ENCODE measurements around the gene RFX4. TPM values are rescaled to one million over a fixed set of nuclear protein-coding genes. Genes with fewer than 3 reads are reported as not detected.

The RFX4 gene
- total RNA-seq, 1 experiment from 2014 or later: not detected

DNA sequence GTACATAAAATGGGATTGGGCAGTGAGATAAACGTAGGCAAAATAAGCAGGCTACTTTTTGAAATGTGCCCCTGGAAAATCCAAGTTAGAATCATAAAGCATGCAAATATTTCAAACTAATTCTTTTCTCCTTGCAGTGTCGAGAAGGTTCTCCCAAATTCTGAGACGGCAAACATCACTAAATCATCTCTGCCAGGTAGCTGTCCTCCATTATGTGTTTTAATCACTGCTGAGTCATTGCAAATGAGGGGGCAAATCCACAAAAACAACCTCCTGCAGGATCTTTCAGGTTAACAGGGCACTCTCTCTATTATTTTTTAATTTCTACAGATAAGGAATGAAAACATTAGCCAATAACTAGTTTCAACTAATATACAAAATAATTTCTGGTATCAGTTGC is 128.5 kb downstream of the RFX4 start:
- no peaks in the 10 kb centered on the region for H3K9me2 ChIP-seq (ENCODE audit: insufficient read depth)
- H3K27me3 ChIP-seq (ENCODE audit: insufficient read depth, low read length): no peaks in the 10 kb centered on the region
- H3K9ac ChIP-seq (ENCODE audit: low read length): no peak overlapping the region
- DNase-seq (ENCODE audit: low read depth, low spot score) (no peak), ATAC-seq (no peak)
- ChIA-PET POLR2A (no interaction called here), CTCF (no interaction called here), RAD21 (ENCODE audit: low non-redundant PET in 1 of 2, low total read pairs in 2 of 2, uncharacterized antibody in 2 of 2, unreplicated experiment in 2 of 2) (no interaction called here)
- H3K4me2 ChIP-seq (ENCODE audit: low read length): no peak overlapping the region
- intact Hi-C loops (cut with micrococcal nuclease): no loop called here
- H3K36me3 ChIP-seq (ENCODE audit: control insufficient read depth in 1 of 2, insufficient read depth in 2 of 2, low read length in 2 of 2): no peaks in the 10 kb centered on the region
- H3K4me3 ChIP-seq (replicated peaks in 1 of 2; ENCODE audit: low read depth in 1 of 2, low read length in 2 of 2): no peak overlapping the region
- no peaks in the 10 kb centered on the region for H3K9me3 ChIP-seq (ENCODE audit: control insufficient read depth in 1 of 2, insufficient read depth in 1 of 2, low read depth in 1 of 2, low read length in 2 of 2)
- BruUV-seq (replicated peaks): no TSS peak
- H2AFZ ChIP-seq (ENCODE audit: low read depth, low read length, poor library complexity, severe bottlenecking): no peak overlapping the region
- H3K4me1 ChIP-seq (ENCODE audit: control insufficient read depth in 1 of 2, insufficient read depth in 2 of 2, low read length in 2 of 2): no peaks in the 10 kb centered on the region
- no peak for TF ChIP-seq POLR2AphosphoS5 (IDR thresholded peaks at IDR 0.05; ENCODE audit: low read depth, low read length)
- H3K79me2 ChIP-seq (ENCODE audit: insufficient read depth, low read length): no peaks in the 10 kb centered on the region
- H3K27ac ChIP-seq (ENCODE audit: low read depth, low read length): no peak overlapping the region
- H4K20me1 ChIP-seq (ENCODE audit: insufficient read depth): no peaks in the 10 kb centered on the region

DNA sequence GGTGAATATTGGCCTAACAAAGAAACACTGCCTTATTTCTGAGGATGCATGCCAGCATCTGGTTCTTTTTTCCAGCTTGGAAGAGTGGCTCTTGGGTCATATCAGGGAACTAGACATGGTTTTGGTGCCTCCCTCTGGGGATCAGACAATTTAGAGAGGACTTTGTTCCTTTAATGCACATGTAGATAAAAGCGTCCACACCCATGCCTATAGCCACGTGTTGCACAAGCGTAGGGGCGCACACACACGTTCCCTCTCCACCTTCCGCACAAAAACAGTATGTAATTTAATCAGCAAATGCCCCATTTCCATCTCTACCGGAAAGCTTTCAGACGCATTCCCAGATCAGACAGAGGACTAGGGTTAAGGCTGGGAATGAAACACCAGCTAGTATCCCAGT is 130.0 kb downstream of the RFX4 start:
- POLR2A ChIA-PET: no interaction called here
- DNase-seq (ENCODE audit: low read depth, low spot score) (no peak), ATAC-seq (no peak)
- no TSS peak for BruUV-seq (replicated peaks)
- Histone ChIP-seq H3K4me2 (ENCODE audit: low read length) (no peak overlapping the region), H3K9ac (ENCODE audit: low read length) (no peak overlapping the region), H4K20me1 (ENCODE audit: insufficient read depth) (no peaks in the 10 kb centered on the region), H3K27ac (ENCODE audit: low read depth, low read length) (no peak overlapping the region), H3K27me3 (ENCODE audit: insufficient read depth, low read length) (no peaks in the 10 kb centered on the region), H3K79me2 (ENCODE audit: insufficient read depth, low read length) (no peaks in the 10 kb centered on the region), H3K9me2 (ENCODE audit: insufficient read depth) (no peaks in the 10 kb centered on the region), H2AFZ (ENCODE audit: low read depth, low read length, poor library complexity, severe bottlenecking) (no peak overlapping the region), H3K4me1 (ENCODE audit: control insufficient read depth in 1 of 2, insufficient read depth in 2 of 2, low read length in 2 of 2) (no peaks in the 10 kb centered on the region), H3K9me3 (ENCODE audit: control insufficient read depth in 1 of 2, insufficient read depth in 1 of 2, low read depth in 1 of 2, low read length in 2 of 2) (no peaks in the 10 kb centered on the region), H3K36me3 (ENCODE audit: control insufficient read depth in 1 of 2, insufficient read depth in 2 of 2, low read length in 2 of 2) (no peaks in the 10 kb centered on the region), H3K4me3 (replicated peaks in 1 of 2; ENCODE audit: low read depth in 1 of 2, low read length in 2 of 2) (no peak overlapping the region)
- CTCF ChIA-PET: no interaction called here
- TF ChIP-seq ELF1 (IDR thresholded peaks at IDR 0.05; ENCODE audit: borderline replicate concordance, low read depth) (no peak), POLR2A (IDR thresholded peaks at IDR 0.05; ENCODE audit: borderline replicate concordance, extremely low read depth, insufficient read depth, insufficient read length) (no peak), RAD21 (IDR thresholded peaks at IDR 0.05; ENCODE audit: low read depth) (no peak), SIN3A (IDR thresholded peaks at IDR 0.05; ENCODE audit: low read depth) (no peak), ZFX (IDR thresholded peaks at IDR 0.05) (no peak), ZNF274 (IDR thresholded peaks at IDR 0.05; ENCODE audit: low read depth, low read length) (no peak), EZH2 (IDR thresholded peaks at IDR 0.05) (no peak), SP1 (IDR thresholded peaks at IDR 0.05; ENCODE audit: low read depth) (no peak), TCF7L2 (IDR thresholded peaks at IDR 0.05; ENCODE audit: borderline replicate concordance, extremely low read depth, insufficient read depth, insufficient read length) (no peak), JUND (IDR thresholded peaks at IDR 0.05) (no peak), FOSL1 (IDR thresholded peaks at IDR 0.05; ENCODE audit: low read depth) (no peak)
- TF ChIP-seq, protein P1, sequence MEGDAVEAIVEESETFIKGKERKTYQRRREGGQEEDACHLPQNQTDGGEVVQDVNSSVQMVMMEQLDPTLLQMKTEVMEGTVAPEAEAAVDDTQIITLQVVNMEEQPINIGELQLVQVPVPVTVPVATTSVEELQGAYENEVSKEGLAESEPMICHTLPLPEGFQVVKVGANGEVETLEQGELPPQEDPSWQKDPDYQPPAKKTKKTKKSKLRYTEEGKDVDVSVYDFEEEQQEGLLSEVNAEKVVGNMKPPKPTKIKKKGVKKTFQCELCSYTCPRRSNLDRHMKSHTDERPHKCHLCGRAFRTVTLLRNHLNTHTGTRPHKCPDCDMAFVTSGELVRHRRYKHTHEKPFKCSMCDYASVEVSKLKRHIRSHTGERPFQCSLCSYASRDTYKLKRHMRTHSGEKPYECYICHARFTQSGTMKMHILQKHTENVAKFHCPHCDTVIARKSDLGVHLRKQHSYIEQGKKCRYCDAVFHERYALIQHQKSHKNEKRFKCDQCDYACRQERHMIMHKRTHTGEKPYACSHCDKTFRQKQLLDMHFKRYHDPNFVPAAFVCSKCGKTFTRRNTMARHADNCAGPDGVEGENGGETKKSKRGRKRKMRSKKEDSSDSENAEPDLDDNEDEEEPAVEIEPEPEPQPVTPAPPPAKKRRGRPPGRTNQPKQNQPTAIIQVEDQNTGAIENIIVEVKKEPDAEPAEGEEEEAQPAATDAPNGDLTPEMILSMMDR (IDR thresholded peaks at IDR 0.05 in 2 of 3, conservative IDR thresholded peaks at IDR 0.05 in 1 of 3; ENCODE audit: borderline replicate concordance in 1 of 3, insufficient read depth in 1 of 3, low read depth in 2 of 3, low read length in 2 of 3): no peak
- intact Hi-C loops (cut with micrococcal nuclease): no loop called here
- RAD21 ChIA-PET (ENCODE audit: low non-redundant PET in 1 of 2, low total read pairs in 2 of 2, uncharacterized antibody in 2 of 2, unreplicated experiment in 2 of 2): no interaction called here

Data from HCT116 (cell line).